Peyer's patch (tissue), 4 donors: ENCODE results near the gene MESP1. TPM values are rescaled to one million over a fixed set of nuclear protein-coding genes. Genes with fewer than 3 reads are reported as not detected.

Experiments
- DNase-seq, 3 donors: peaks; one replicate each; pipeline ENCODE4 v3.0.0-alpha.2; 2017 to 2019
- H3K27ac ChIP-seq, 4 donors: fragments of 200-600 bp; sonication (generic); one replicate each; pipeline ENCODE4 v1.5.1; 2016 to 2019
- H3K27me3 ChIP-seq, 2 donors: fragments of 200-600 bp; sonication (generic); one replicate each; pipeline ENCODE4 v1.5.1; 2019
- H3K36me3 ChIP-seq, 3 donors: fragments of 200-600 bp; sonication (generic); one replicate each; pipeline ENCODE4 v1.5.1; 2016 to 2019
- H3K4me1 ChIP-seq, 4 donors: fragments of 200-600 bp; sonication (generic); one replicate each; pipeline ENCODE4 v1.5.1; 2016 to 2019
- H3K4me3 ChIP-seq, 4 donors: fragments of 200-600 bp; sonication (generic); 1 replicate in 3 of 4; 2 replicates in 1 of 4; pipeline ENCODE4 v1.5.1; 2016 to 2019; ENCODE audit warnings: mild to moderate bottlenecking in 1 of 4
- H3K9me3 ChIP-seq, 4 donors: fragments of 200-600 bp; sonication (generic); one replicate each; pipeline ENCODE4 v1.5.1; 2016 to 2019; ENCODE audit warnings: mild to moderate bottlenecking in 1 of 4
- CTCF ChIP-seq, 6 experiments: fragments of 450-650 bp in 4 of 6; fragments of 200-600 bp in 2 of 6; sonication (generic) in 1 of 6; IDR thresholded peaks; one replicate each; pipeline ENCODE4 v1.5.1; 2017 to 2019; ENCODE audit warnings: antibody characterized with exemption in 6 of 6, mild to moderate bottlenecking in 3 of 6, moderate library complexity in 1 of 6
- POLR2A ChIP-seq, 2 donors: fragments of 450-650 bp; IDR thresholded peaks; one replicate each; pipeline ENCODE4 v1.5.1; 2017; ENCODE audit warnings: antibody characterized with exemption in 2 of 2, mild to moderate bottlenecking in 2 of 2, moderate library complexity in 2 of 2
- total RNA-seq, 4 donors: library from RNA; depleted of rRNA; stranded (reverse); fragments of >200 nt; gene quantifications; one replicate each; pipeline ENCODE4 v1.1.0, GENCODE V29; 2016

The MESP1 gene
- total RNA-seq, 4 donors from 2014 or later, result 0.95 to 6.6 (median 1.6) TPM; not detected in 1

GRCh38 chr15:89772932-89773583 lies 22.0 kb upstream of the MESP1 start:
- TF ChIP-seq CTCF (IDR thresholded peaks at IDR 0.05), result peak in 4 of 6 experiments; percentile 11 to 53 (median 50)
- TF ChIP-seq POLR2A (IDR thresholded peaks at IDR 0.05), result no peak
- no peak overlapping the region for H3K4me3 ChIP-seq
- no peak for DNase-seq
- no peaks in the 10 kb centered on the region for H3K36me3 ChIP-seq
- no peak overlapping the region for H3K27ac ChIP-seq
- no peaks in the 10 kb centered on the region for H3K9me3 ChIP-seq
- H3K4me1 ChIP-seq, result peaks cover 0 to 16% (median 7%) of the 10 kb centered on the region in 4 donors
- no peaks in the 10 kb centered on the region for H3K27me3 ChIP-seq

GRCh38 chr15:89770041-89770440 lies 19.0 kb upstream of the MESP1 start:
- DNase-seq, result no peak
- TF ChIP-seq POLR2A (IDR thresholded peaks at IDR 0.05) (no peak), CTCF (IDR thresholded peaks at IDR 0.05) (no peak)
- Histone ChIP-seq H3K27ac (no peak overlapping the region), H3K9me3 (no peaks in the 10 kb centered on the region), H3K4me1 (peaks cover 0 to 11% (median 2%) of the 10 kb centered on the region in 4 donors), H3K36me3 (no peaks in the 10 kb centered on the region), H3K27me3 (no peaks in the 10 kb centered on the region), H3K4me3 (no peak overlapping the region)

GRCh38 chr15:89769366-89769765 lies 18.3 kb upstream of the MESP1 start:
- H3K27ac ChIP-seq, result no peak overlapping the region
- H3K4me3 ChIP-seq, result no peak overlapping the region
- no peak for TF ChIP-seq CTCF (IDR thresholded peaks at IDR 0.05)
- TF ChIP-seq POLR2A (IDR thresholded peaks at IDR 0.05), result no peak
- no peaks in the 10 kb centered on the region for H3K27me3 ChIP-seq
- H3K36me3 ChIP-seq, result no peaks in the 10 kb centered on the region
- no peak for DNase-seq
- no peaks in the 10 kb centered on the region for H3K9me3 ChIP-seq
- peaks cover 0 to 11% (median 2%) of the 10 kb centered on the region in 4 donors for H3K4me1 ChIP-seq

- no peak overlapping the region for H3K27ac ChIP-seq
- DNase-seq, result peak in 2 of 3 donors; percentile 49 to 71
- no peaks in the 10 kb centered on the region for H3K36me3 ChIP-seq
- no peak for TF ChIP-seq CTCF (IDR thresholded peaks at IDR 0.05)
- no peak for TF ChIP-seq POLR2A (IDR thresholded peaks at IDR 0.05)
- H3K4me3 ChIP-seq, result no peak overlapping the region
- no peaks in the 10 kb centered on the region for H3K9me3 ChIP-seq
- no peaks in the 10 kb centered on the region for H3K27me3 ChIP-seq
- H3K4me1 ChIP-seq, result peaks cover 0 to 11% (median 2%) of the 10 kb centered on the region in 4 donors
These were observed 17.0 kb upstream of the MESP1 start for GRCh38 chr15:89768071-89768500.

- TF ChIP-seq CTCF (IDR thresholded peaks at IDR 0.05) (no peak), POLR2A (IDR thresholded peaks at IDR 0.05) (no peak)
- H3K27ac ChIP-seq, result no peak overlapping the region
- peaks cover 0 to 14% (median 2%) of the 10 kb centered on the region in 4 donors for H3K4me1 ChIP-seq
- no peak for DNase-seq
- no peaks in the 10 kb centered on the region for H3K36me3 ChIP-seq
- H3K4me3 ChIP-seq, result no peak overlapping the region
- no peaks in the 10 kb centered on the region for H3K27me3 ChIP-seq
- no peaks in the 10 kb centered on the region for H3K9me3 ChIP-seq
These were observed 16.4 kb upstream of the MESP1 start for GRCh38 chr15:89767411-89767915.
